Prostate gland (tissue), 2 donors: ENCODE measurements around the gene PROX2.

Experiments
- CTCF ChIP-seq, 4 experiments: fragments of 200-600 bp in 2 of 4; fragments of 450-650 bp in 2 of 4; sonication (generic) in 2 of 4; IDR thresholded peaks; 1 replicate in 3 of 4; 2 replicates in 1 of 4; pipeline ENCODE4 v1.5.1; 2016 to 2019; ENCODE audit warnings: antibody characterized with exemption in 4 of 4, mild to moderate bottlenecking in 2 of 4, moderate library complexity in 2 of 4
- POLR2A ChIP-seq: fragments of 450-650 bp; IDR thresholded peaks from one replicate; pipeline ENCODE4 v1.6.1; 2016; ENCODE audit warnings: antibody characterized with exemption, mild to moderate bottlenecking
- POLR2AphosphoS5 ChIP-seq: sonication (generic); formaldehyde crosslinking; IDR thresholded peaks from one replicate; pipeline ENCODE4 v1.6.1; 2017; ENCODE audit warnings: antibody characterized with exemption

GRCh38 chr14:74829251-74829650 is 46.7 kb downstream of the PROX2 start:
- TF ChIP-seq CTCF (IDR thresholded peaks at IDR 0.05) (no peak), POLR2A (no peak), POLR2AphosphoS5 (no peak)
